Stimulated activated CD8-positive, alpha-beta memory T cell treated with anti-CD3 and anti-CD28 coated beads, Interleukin-4, amount 100 ng/mL, for 48 hours (primary cell): ENCODE results near the gene COL19A1.

Experiments
- DNase-seq: peaks from one replicate; pipeline ENCODE4 v3.0.0-alpha.2; 2020

COL19A1 gene

DNA sequence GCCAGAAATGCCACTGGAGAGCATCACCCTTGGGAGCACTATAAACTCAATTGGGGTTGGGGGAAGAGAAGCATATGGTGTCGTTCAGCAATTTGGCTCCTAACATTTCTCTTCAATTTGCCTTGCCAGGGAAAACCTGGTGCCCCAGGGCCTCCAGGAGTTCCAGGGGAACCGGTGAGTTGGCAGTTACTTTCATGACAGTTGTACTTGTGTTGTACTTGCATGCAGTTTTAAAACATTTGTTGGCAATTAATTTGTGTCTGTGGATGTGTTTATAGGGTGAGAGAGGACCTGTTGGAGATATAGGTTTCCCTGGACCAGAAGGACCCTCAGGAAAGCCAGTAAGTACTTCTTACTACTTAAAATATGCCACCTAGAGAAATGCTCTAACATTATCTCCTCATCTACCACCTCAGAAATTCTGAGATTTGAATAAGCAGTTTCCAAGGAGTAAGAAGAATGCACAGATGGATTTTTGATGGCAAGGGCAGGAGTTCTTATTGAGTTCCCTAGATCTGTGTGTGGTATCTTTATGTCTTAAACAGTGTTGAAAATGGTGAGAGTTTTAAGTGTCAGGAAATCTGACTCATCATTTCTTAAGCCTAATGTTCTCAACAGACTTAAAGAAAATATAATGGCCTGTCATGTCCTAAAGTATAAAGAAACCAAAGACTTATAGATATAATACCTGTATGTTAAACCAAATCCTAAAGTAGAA, 314.0 kb downstream of the COL19A1 start:
- DNase-seq = no peak

- no peak for DNase-seq
Observed at GRCh38 chr6:70180901-70181599, 314.7 kb downstream of the COL19A1 start.

DNA sequence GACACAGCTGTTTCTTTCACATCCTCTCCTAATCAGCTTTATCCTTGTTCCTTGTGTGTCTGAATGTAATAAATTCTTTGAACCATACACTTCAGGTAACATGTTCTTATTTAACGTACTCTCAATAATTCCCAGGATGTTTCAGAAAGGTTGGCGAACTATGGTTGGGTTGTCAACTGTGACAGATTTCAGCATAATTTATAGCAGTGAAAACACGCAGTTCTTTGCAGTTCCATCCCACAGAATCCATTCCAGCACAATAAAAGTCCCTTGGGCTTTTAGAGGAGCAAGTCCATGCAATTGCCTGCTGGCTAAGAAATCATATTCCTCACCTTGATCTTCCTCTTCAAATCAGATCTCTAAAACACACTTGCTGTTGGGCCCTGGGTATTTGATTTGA, 317.2 kb downstream of the COL19A1 start:
- no peak for DNase-seq

GRCh38 chr6:70184723-70185122, 318.4 kb downstream of the COL19A1 start:
- DNase-seq = no peak

DNA sequence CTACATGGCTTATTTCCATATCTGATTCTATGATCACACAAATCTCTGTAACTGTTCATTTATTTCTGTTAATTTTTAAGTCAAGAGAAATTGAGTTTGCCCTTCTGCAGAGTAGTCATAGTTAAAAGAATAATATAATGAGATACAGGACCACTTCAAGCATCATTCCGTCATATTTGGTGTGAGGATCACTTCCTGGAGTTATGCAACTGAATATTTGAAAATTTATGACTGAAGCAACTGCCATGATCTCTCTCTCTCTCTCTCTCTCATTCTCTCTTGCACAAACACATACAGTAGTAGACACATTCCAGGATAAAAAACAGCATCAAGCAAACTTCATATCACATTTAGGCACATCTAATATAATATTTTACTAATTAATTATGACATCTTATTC, 320.1 kb downstream of the COL19A1 start:
- no peak for DNase-seq

DNA sequence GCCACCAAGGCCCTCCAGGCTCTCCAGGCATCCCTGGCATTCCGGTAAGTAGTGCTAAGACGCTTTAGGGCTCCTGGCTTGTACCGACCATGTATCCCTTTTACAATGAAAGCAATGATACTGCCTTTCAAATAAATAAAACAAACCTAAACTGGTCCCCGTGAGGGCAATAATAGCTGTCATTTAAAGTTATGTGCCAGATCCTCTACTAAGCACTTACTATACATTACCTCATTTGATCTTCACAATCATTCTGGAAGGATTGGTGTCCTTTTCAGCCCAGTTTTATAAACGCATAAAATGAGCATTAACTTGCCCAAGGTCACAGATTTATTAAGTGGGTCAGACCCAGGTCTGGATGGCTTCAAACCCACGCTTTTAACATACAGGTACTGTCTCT, 321.8 kb downstream of the COL19A1 start:
- no peak for DNase-seq

- DNase-seq = no peak
Observed at GRCh38 chr6:70194421-70194820, 328.1 kb downstream of the COL19A1 start.

DNA sequence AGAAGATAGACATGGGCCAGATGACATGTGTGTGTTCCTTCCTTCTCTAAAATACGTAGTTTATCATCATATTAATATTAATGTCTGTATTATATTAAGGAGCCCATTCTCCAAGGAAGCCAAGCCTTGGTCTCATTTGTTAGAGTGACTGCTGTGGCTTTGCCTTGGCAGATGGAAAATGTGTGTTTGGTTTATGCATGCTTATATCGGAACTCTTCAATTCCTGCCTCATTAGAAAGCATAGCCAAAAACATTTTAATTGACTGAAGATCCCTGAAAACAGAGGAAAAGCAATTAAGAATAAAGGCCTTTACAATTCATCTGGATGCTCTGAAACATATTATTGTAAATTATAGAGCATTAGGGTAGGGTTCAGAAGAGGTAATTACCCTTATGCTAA, 330.2 kb downstream of the COL19A1 start:
- DNase-seq = no peak

- DNase-seq = no peak
Observed at GRCh38 chr6:70198785-70199184, 332.4 kb downstream of the COL19A1 start.

DNA sequence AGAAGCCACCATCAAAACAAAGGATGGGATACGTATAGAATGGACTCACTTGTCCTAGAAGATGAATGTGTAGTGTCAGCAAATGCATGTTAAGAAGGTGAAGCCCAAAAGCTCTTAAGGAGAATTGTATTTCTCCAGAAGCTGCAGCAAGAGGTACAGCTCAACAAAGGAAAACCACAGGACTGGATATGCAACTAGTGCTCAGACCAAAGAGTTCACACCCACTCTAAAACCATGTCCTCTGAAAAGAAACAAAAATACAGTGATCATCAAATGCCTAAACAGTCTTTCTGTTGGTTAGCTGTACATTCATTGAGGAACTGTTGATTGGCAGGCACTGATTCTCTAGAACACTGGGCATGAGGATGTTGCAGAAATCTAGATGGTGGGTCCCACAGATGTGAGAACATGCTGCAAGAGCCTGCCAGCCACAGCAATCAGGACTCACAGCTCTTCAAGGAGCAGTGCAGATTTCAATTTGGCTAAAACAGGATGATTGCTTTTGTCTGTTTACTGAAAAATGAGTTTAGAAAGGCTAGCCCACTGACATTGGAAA, 342.0 kb downstream of the COL19A1 start:
- DNase-seq = no peak

DNA sequence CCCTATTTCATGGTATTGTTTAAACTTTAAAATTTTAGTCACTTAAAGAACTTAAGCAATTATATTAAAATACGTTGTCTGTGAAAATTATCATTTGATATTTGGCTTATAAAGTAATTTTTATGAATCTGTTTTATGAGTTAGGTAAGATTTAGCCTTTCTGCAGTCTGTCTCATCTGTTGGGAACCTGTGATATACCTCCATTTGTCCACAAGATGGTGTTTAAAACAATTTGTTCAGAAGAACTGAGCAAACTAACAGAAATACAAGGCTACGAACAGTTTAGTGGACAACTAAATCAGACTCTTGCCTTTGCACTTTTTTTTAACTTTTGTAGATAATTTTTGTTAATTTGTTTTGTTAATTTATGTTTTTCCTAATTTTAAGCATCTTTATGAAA, 344.1 kb downstream of the COL19A1 start:
- DNase-seq = no peak

GRCh38 chr6:70215460-70216108, 349.2 kb downstream of the COL19A1 start:
- DNase-seq = no peak

DNA sequence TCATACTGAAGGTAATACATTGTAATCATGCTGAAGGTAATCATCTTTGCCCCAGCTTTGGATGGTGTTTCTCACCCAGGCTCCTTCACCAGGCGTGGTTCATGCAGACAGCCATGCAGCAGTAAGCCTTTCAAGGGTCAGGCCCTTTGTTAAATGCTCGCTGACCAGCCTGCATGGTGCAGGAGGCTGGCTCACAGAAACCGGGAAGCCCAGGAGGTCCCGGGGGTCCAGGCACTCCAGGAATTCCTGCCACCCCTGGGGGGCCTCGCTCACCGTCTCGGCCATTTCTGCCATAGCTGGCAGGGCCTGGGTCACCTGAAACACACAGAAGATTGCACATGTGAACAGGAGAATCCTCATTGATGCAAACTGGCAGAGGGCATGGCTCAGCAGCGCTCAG, 350.4 kb downstream of the COL19A1 start:
- DNase-seq = no peak

DNA sequence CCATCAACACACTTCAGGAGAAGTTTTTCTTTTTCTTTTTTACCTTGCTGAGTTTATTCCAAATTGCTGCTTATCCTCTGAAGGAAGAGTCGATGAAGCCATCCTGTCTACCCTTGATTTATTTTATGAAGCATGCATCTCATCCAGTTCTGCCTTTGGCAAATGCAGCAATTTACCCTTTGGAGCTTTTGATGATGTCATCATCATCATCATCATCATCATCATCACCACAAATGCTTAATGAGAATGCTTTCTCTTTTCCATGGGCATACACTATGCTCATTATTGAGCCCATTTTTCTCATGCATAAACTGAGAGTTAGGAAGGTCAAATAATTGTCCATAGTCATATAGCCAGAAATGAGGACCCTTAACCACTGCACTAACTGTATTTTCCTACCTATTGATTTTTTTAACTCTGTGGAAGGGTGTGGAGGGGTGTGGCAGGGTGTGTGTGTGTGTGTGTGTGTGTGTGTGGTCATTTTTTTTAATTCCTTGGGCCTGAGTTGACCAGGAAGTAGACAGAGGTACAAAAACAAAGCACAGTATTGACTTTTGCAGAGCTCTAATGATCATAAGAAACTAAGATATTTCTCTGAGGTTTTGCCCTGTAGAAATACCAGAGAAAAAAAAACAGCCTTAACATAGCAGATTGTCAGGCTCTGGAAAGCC, 353.7 kb downstream of the COL19A1 start:
- no peak for DNase-seq

- DNase-seq = no peak
Observed at GRCh38 chr6:70221025-70221714, 354.8 kb downstream of the COL19A1 start.

- no peak for DNase-seq
Observed at GRCh38 chr6:70221715-70222438, 355.5 kb downstream of the COL19A1 start.

- no peak for DNase-seq
Observed at GRCh38 chr6:70222439-70222749, 356.0 kb downstream of the COL19A1 start.

- no peak for DNase-seq
Observed at GRCh38 chr6:70225055-70225454, 358.7 kb downstream of the COL19A1 start.

DNA sequence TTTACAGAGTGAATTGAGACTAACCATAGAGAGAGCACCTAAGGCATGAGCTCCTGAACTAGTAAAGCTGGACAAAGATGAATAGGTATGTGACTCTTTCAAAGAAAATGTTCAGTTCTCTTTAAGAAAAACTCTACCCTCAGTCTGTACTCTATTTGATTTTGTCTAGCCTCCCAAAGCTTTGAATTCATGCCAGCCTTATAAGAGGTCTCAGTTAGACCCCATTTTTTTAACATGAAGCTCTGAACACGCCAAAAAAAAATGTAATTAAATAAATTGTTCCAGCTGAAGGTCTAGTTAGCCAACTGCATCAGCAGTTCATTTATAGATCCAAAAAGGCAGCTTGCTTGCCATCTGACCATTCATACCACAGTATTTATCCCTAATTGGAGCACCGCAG, 365.0 kb downstream of the COL19A1 start:
- no peak for DNase-seq

DNA sequence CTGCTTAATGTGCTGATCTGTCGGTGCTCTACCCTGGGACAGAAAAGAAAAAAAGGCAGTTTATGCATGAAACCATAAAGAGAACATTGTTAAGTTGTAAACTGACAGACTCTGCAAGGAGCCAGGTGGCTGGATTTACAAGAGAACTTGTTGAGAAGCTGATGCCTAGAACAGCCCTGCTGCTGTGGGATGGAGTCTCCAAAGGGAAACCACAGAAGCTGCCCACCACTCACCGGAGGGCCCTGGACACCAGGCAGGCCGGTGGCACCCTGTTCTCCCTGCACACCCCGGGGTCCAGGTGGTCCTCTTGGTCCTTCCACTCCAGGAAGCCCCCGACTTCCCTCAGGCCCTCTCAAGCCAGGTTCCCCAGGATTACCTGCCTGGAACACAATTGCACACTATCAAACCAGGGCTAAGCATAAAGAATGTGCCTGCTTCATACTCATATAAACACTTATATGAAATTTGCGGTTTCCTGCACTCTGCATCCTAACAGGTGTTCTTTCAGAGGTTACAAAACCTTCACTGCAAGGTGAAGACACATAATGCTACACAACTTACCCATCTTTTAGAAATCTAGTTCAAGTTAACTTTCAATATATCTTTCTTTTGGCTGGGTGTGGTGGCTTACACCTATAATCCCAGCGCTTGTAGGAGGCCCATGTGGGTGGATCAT, 368.3 kb downstream of the COL19A1 start:
- no peak for DNase-seq

DNA sequence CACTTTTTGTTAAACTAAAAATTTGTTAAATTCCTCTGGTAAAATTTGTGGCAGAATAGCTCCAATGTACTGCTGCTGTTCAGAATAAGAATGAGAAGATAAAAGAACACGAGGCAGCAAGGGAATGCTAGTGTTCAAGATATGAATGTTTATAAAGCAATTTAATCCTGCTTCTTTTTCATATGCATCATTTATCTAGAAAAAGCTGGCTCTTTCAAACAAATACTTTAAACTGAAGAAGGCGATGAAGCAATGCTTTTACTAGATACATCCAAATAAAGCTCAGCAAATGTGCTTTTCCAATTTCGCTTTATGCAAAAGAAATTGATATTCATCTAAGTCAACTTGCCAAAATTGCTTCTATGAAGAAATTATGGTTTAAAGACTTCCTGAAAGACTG, 370.0 kb downstream of the COL19A1 start:
- DNase-seq = no peak

GRCh38 chr6:70241031-70241430, 374.7 kb downstream of the COL19A1 start:
- no peak for DNase-seq
